ENCODE results near the gene TMEM132A. TPM values are rescaled to one million over a fixed set of nuclear protein-coding genes. Genes with fewer than 3 reads are reported as not detected.

TMEM132A gene
- total and polyA plus RNA-seq, 2 of the 13 experiments (the other 11 are each of a cell fraction or from before 2014, with no cell fraction given): 11.1 to 32.9 TPM

DNA sequence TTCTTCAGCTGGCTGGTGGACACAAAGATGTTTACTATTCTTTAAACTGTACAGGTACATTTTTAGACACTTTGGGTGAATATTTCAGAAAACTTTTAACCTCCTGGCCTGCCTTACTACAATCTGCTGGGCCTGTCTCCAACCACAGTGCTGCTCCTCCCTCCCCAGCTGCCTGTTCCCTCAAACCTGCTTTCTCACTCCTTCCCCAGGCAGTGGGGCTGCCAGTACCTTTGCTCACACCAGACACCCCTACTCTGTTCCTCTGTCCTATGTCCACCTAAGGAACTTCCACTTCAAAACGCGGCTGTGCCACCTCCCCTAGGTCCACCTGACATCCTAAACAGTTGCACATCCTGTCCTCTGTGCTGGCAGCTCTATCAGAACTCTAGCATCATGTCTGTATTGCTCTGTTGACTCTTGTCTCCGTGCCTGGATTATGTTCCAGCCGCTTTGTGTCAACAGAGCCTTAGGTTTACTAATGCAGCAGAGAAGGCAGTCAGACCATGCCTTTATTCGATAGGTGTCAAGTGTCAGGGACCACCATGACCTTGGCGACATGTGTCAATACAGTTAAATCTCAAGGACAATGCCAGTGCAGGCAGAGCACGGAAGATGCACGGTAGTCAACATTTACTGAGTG, 43.5 kb upstream of the TMEM132A start (continued):
- TF ChIP-seq NRL (CRISPR knock-in tag; IDR thresholded peaks at IDR 0.05; ENCODE audit: borderline replicate concordance) (0 out of 2 replicates have a peak, but pooled peaks have one; percentile 58), ZNF790 (CRISPR knock-in tag; IDR thresholded peaks at IDR 0.05; ENCODE audit: borderline replicate concordance) (no peak), ZNF44 (CRISPR knock-in tag; IDR thresholded peaks at IDR 0.05) (no peak), TBX3 (IDR thresholded peaks at IDR 0.05; ENCODE audit: borderline replicate concordance) (peak; percentile 98), XRCC5 (optimal IDR thresholded peaks at IDR 0.05; ENCODE audit: low read length) (no peak), MTA1 (CRISPR knock-in tag; IDR thresholded peaks at IDR 0.05; ENCODE audit: borderline replicate concordance) (peak; percentile 85; the same call in 1 of the 2 replicates), ISL2 (CRISPR knock-in tag; IDR thresholded peaks at IDR 0.05) (peak; percentile 97), CHCHD3 (CRISPR knock-in tag; IDR thresholded peaks at IDR 0.05) (no peak), TCF12 (IDR thresholded peaks at IDR 0.05) (no peak), TCF12 (CRISPR knock-in tag; IDR thresholded peaks at IDR 0.05) (peak; percentile 75; the same call in 1 of the 2 replicates), CCAR2 (optimal IDR thresholded peaks at IDR 0.05; ENCODE audit: low read depth, low read length) (no peak), POGZ (CRISPR knock-in tag; IDR thresholded peaks at IDR 0.05) (peak; percentile 75), ZNF343 (CRISPR knock-in tag; IDR thresholded peaks at IDR 0.05) (no peak)
- TF ChIP-seq, protein P1, sequence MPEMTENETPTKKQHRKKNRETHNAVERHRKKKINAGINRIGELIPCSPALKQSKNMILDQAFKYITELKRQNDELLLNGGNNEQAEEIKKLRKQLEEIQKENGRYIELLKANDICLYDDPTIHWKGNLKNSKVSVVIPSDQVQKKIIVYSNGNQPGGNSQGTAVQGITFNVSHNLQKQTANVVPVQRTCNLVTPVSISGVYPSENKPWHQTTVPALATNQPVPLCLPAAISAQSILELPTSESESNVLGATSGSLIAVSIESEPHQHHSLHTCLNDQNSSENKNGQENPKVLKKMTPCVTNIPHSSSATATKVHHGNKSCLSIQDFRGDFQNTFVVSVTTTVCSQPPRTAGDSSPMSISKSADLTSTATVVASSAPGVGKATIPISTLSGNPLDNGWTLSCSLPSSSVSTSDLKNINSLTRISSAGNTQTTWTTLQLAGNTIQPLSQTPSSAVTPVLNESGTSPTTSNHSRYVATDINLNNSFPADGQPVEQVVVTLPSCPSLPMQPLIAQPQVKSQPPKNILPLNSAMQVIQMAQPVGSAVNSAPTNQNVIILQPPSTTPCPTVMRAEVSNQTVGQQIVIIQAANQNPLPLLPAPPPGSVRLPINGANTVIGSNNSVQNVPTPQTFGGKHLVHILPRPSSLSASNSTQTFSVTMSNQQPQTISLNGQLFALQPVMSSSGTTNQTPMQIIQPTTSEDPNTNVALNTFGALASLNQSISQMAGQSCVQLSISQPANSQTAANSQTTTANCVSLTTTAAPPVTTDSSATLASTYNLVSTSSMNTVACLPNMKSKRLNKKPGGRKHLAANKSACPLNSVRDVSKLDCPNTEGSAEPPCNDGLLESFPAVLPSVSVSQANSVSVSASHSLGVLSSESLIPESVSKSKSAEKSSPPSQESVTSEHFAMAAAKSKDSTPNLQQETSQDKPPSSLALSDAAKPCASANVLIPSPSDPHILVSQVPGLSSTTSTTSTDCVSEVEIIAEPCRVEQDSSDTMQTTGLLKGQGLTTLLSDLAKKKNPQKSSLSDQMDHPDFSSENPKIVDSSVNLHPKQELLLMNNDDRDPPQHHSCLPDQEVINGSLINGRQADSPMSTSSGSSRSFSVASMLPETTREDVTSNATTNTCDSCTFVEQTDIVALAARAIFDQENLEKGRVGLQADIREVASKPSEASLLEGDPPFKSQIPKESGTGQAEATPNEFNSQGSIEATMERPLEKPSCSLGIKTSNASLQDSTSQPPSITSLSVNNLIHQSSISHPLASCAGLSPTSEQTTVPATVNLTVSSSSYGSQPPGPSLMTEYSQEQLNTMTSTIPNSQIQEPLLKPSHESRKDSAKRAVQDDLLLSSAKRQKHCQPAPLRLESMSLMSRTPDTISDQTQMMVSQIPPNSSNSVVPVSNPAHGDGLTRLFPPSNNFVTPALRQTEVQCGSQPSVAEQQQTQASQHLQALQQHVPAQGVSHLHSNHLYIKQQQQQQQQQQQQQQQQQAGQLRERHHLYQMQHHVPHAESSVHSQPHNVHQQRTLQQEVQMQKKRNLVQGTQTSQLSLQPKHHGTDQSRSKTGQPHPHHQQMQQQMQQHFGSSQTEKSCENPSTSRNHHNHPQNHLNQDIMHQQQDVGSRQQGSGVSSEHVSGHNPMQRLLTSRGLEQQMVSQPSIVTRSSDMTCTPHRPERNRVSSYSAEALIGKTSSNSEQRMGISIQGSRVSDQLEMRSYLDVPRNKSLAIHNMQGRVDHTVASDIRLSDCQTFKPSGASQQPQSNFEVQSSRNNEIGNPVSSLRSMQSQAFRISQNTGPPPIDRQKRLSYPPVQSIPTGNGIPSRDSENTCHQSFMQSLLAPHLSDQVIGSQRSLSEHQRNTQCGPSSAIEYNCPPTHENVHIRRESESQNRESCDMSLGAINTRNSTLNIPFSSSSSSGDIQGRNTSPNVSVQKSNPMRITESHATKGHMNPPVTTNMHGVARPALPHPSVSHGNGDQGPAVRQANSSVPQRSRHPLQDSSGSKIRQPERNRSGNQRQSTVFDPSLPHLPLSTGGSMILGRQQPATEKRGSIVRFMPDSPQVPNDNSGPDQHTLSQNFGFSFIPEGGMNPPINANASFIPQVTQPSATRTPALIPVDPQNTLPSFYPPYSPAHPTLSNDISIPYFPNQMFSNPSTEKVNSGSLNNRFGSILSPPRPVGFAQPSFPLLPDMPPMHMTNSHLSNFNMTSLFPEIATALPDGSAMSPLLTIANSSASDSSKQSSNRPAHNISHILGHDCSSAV (CRISPR knock-in tag; IDR thresholded peaks at IDR 0.05; ENCODE audit: borderline replicate concordance): no peak
- TF ChIP-seq, protein P2, sequence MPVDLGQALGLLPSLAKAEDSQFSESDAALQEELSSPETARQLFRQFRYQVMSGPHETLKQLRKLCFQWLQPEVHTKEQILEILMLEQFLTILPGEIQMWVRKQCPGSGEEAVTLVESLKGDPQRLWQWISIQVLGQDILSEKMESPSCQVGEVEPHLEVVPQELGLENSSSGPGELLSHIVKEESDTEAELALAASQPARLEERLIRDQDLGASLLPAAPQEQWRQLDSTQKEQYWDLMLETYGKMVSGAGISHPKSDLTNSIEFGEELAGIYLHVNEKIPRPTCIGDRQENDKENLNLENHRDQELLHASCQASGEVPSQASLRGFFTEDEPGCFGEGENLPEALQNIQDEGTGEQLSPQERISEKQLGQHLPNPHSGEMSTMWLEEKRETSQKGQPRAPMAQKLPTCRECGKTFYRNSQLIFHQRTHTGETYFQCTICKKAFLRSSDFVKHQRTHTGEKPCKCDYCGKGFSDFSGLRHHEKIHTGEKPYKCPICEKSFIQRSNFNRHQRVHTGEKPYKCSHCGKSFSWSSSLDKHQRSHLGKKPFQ (CRISPR knock-in tag; IDR thresholded peaks at IDR 0.05; ENCODE audit: insufficient replicate concordance): peak; percentile 91
- TF ChIP-seq, protein P3, sequence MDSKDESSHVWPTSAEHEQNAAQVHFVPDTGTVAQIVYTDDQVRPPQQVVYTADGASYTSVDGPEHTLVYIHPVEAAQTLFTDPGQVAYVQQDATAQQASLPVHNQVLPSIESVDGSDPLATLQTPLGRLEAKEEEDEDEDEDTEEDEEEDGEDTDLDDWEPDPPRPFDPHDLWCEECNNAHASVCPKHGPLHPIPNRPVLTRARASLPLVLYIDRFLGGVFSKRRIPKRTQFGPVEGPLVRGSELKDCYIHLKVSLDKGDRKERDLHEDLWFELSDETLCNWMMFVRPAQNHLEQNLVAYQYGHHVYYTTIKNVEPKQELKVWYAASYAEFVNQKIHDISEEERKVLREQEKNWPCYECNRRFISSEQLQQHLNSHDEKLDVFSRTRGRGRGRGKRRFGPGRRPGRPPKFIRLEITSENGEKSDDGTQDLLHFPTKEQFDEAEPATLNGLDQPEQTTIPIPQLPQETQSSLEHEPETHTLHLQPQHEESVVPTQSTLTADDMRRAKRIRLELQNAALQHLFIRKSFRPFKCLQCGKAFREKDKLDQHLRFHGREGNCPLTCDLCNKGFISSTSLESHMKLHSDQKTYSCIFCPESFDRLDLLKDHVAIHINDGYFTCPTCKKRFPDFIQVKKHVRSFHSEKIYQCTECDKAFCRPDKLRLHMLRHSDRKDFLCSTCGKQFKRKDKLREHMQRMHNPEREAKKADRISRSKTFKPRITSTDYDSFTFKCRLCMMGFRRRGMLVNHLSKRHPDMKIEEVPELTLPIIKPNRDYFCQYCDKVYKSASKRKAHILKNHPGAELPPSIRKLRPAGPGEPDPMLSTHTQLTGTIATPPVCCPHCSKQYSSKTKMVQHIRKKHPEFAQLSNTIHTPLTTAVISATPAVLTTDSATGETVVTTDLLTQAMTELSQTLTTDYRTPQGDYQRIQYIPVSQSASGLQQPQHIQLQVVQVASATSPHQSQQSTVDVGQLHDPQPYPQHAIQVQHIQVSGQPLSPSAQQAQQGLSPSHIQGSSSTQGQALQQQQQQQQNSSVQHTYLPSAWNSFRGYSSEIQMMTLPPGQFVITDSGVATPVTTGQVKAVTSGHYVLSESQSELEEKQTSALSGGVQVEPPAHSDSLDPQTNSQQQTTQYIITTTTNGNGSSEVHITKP (CRISPR knock-in tag; IDR thresholded peaks at IDR 0.05; ENCODE audit: low read depth): peak; percentile 87
